ENCODE results near the gene AGBL2. TPM values are rescaled to one million over a fixed set of nuclear protein-coding genes. Genes with fewer than 3 reads are reported as not detected.
"Not testable (repeated sequence)": the region's sequence is repeated elsewhere in the genome, so short reads cannot be mapped to it uniquely, and the experiment has no call there.

AGBL2 gene
- total RNA-seq, 2 donors from 2014 or later, result 3.6 to 4.4 TPM

DNA sequence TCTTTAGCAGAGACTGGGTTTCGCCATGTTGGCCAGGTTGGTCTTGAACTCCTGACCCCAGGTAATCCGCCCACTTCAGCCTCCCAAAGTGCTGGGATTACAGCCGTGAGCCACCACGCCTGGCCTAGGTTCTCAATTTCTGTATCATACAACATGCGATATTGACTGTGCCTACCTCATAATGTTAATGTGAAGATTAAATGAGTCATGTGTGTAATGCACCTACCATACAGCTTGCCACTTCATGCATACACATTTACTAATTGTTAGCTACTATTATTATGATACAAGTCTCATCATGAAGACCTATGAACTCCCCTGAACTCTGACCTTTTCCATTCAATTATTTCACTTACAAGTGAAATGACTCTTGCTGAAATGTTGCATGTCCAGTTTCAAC lies 25.7 kb downstream of the AGBL2 start:
- no peaks in the 10 kb centered on the region for H3K9me3 ChIP-seq
- no peaks in the 10 kb centered on the region for H3K4me1 ChIP-seq (replicated peaks)
- 95% methylated on average over 5 of the region's 5 CpGs for WGBS
- TF ChIP-seq, protein P1, sequence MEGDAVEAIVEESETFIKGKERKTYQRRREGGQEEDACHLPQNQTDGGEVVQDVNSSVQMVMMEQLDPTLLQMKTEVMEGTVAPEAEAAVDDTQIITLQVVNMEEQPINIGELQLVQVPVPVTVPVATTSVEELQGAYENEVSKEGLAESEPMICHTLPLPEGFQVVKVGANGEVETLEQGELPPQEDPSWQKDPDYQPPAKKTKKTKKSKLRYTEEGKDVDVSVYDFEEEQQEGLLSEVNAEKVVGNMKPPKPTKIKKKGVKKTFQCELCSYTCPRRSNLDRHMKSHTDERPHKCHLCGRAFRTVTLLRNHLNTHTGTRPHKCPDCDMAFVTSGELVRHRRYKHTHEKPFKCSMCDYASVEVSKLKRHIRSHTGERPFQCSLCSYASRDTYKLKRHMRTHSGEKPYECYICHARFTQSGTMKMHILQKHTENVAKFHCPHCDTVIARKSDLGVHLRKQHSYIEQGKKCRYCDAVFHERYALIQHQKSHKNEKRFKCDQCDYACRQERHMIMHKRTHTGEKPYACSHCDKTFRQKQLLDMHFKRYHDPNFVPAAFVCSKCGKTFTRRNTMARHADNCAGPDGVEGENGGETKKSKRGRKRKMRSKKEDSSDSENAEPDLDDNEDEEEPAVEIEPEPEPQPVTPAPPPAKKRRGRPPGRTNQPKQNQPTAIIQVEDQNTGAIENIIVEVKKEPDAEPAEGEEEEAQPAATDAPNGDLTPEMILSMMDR (IDR thresholded peaks at IDR 0.05), result no peak
- TF ChIP-seq POLR2AphosphoS5 (IDR thresholded peaks at IDR 0.05) (no peak), POLR2A (IDR thresholded peaks at IDR 0.05) (no peak)
- DNase-seq (ENCODE audit: low spot score), result no peak
- H3K27ac ChIP-seq, result no peak overlapping the region
- no peaks in the 10 kb centered on the region for H3K27me3 ChIP-seq (replicated peaks; ENCODE audit: insufficient read depth)
- no peak overlapping the region for H3K4me3 ChIP-seq
- intact Hi-C loops (cut with DNase I), result no loop called here
- H3K36me3 ChIP-seq, result no peaks in the 10 kb centered on the region

DNA sequence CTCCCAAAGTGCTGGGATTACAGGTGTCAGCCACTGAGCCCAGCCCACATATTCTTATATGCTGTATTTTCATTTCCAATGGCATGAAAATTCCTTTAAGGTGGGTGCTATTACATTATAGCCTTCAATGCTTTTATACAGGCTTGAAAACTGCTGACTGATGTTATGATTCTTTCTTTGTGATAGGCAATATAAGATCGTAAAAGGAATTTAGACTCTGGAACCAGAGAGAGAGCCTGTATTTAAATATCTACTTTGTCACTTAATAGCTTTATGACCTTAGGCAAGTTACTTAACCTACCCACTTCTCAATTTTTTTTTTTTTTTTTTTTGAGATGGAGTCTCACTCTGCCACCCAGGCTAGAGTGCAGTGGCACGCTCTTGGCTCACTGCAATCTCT lies 26.2 kb downstream of the AGBL2 start:
- Histone ChIP-seq H3K9me3 (no peaks in the 10 kb centered on the region), H3K27me3 (replicated peaks; ENCODE audit: insufficient read depth) (no peaks in the 10 kb centered on the region), H3K27ac (no peak overlapping the region), H3K4me1 (replicated peaks) (no peaks in the 10 kb centered on the region), H3K36me3 (no peaks in the 10 kb centered on the region), H3K4me3 (no peak overlapping the region)
- intact Hi-C loops (cut with DNase I), result no loop called here
- DNase-seq (ENCODE audit: low spot score), result no peak
- no peak for TF ChIP-seq POLR2AphosphoS5 (IDR thresholded peaks at IDR 0.05)
- no peak for TF ChIP-seq POLR2A (IDR thresholded peaks at IDR 0.05)
- TF ChIP-seq, protein P1 (IDR thresholded peaks at IDR 0.05), result no peak
- WGBS, result 90% methylated on average over 2 of the region's 2 CpGs

DNA sequence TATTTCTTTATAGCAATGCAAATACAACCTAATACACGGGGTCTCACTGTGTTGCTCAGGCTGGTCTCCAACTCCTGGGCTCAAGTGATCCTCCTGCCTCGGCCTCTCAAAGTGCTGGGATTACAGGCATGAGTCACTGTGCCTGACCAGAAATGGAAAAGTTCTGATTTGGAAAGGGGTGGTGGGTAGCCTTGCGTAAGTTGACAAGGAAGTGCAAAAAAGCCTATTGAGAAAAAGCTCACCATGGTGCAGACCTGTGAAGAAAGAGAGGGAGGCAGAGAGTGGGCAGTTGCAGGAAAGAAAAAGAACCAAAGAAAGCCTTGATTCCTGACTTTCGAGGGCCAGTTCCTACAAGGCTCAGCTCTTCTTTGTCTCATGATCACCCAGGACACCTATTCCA lies 27.1 kb downstream of the AGBL2 start:
- DNase-seq (ENCODE audit: low spot score), result no peak
- Histone ChIP-seq H3K4me3 (no peak overlapping the region), H3K27ac (no peak overlapping the region), H3K27me3 (replicated peaks; ENCODE audit: insufficient read depth) (no peaks in the 10 kb centered on the region), H3K36me3 (no peaks in the 10 kb centered on the region), H3K9me3 (no peaks in the 10 kb centered on the region), H3K4me1 (replicated peaks) (no peaks in the 10 kb centered on the region)
- intact Hi-C loops (cut with DNase I), result no loop called here
- WGBS, result 94% methylated on average over 4 of the region's 4 CpGs
- TF ChIP-seq, protein P1 (IDR thresholded peaks at IDR 0.05), result no peak
- TF ChIP-seq POLR2A (IDR thresholded peaks at IDR 0.05), result no peak
- no peak for TF ChIP-seq POLR2AphosphoS5 (IDR thresholded peaks at IDR 0.05)

DNA sequence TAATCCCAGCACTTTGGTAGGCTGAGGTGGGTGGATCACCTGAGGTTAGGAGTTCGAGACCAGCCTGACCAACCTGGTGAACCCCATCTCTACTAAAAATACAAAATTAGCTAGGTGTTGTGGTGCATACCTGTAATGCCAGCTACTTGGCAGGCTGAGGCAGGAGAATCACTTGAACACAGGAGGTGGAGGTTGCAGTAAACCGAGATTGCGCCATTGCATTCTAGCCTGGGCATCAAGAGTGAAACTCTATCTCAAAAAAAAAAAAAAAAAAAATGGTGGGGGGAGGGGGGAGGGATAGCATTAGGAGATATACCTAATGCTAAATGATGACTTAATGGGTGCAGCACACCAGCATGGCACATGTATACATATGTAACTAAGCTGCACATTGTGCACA lies 28.5 kb downstream of the AGBL2 start:
- H3K27me3 ChIP-seq (replicated peaks; ENCODE audit: insufficient read depth); intact Hi-C loops (cut with DNase I); DNase-seq (ENCODE audit: low spot score); H3K4me1 ChIP-seq (replicated peaks); H3K27ac ChIP-seq; H3K36me3 ChIP-seq; H3K4me3 ChIP-seq; H3K9me3 ChIP-seq: not testable (repeated sequence)
- 96% methylated on average over 3 of the region's 3 CpGs for WGBS

DNA sequence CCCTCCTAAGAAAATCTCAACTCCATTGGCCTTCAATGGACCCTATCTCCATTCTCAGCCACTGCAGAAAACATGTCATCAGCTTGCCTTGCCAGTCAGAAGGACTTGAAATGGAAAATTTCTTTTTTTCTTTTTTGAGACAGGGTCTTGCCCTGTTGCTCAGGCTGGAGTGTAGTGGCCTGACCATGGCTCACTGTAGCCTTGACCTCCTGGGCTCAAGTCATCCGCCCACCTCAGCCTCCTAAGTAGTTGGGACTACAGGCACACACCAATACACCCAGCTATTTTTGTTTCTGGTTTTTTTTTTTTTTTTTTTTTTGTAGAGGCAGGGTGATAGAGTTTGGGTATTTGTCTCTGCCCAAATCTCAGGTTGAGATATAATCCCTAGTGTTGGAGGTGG lies 29.0 kb downstream of the AGBL2 start:
- intact Hi-C loops (cut with DNase I), result no loop called here
- no peak for DNase-seq (ENCODE audit: low spot score)
- Histone ChIP-seq H3K36me3 (no peaks in the 10 kb centered on the region), H3K4me3 (no peak overlapping the region), H3K9me3 (no peaks in the 10 kb centered on the region), H3K27ac (no peak overlapping the region), H3K27me3 (replicated peaks; ENCODE audit: insufficient read depth) (no peaks in the 10 kb centered on the region), H3K4me1 (replicated peaks) (no peaks in the 10 kb centered on the region)
- 100% methylated on average over 1 of the region's 1 CpG for WGBS
- TF ChIP-seq POLR2AphosphoS5 (IDR thresholded peaks at IDR 0.05), result no peak
- TF ChIP-seq, protein P1 (IDR thresholded peaks at IDR 0.05), result no peak
- TF ChIP-seq POLR2A (IDR thresholded peaks at IDR 0.05), result no peak
